ENCODE measurements around the gene WT1.
"Not testable (repeated sequence)": the region's sequence is repeated elsewhere in the genome, so short reads cannot be mapped to it uniquely, and the experiment has no call there.

WT1 gene

DNA sequence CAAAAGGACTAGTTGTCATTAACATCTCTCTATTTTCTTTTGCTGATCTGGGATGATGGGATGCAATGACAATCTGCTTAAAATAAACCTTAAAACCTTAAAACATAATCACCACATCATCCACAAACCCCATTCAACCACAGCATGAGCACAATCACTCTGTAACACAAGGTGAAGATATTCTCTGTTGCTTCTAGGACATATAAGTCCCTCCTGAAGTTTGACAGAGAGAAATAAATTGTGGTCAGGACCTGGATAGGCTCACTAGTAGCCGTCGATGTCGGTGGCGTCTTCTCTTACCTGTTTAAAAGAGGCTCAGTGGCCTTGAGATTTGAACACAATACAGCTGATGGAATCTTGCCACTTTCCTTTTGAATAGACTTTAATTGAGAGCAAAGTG, 47.9 kb downstream of the WT1 start:
- DNase-seq (ENCODE audit: low read depth) = no peak

- DNase-seq (ENCODE audit: low read depth) = no peak
These were observed 48.5 kb downstream of the WT1 start for GRCh38 chr11:32386770-32387377.

DNA sequence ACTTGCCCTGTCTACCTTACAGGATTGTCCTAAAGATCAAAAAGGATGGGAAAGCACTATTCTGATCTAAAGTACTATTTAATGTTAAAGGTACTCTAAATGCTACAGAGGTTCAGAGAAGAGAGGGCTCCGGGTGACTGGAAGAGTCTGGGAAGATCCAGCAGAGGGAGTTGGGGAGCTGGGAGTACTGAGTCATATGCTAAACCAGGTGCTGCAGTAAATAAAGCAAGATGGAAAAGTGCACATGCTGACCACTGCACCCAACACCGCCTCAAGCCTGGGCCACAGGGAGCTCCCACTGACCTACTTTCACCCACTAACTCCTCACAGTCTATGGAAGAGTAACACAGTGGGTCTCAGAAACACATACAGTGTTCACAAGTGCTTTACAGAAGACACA, 49.3 kb downstream of the WT1 start:
- no peak for DNase-seq (ENCODE audit: low read depth)

DNA sequence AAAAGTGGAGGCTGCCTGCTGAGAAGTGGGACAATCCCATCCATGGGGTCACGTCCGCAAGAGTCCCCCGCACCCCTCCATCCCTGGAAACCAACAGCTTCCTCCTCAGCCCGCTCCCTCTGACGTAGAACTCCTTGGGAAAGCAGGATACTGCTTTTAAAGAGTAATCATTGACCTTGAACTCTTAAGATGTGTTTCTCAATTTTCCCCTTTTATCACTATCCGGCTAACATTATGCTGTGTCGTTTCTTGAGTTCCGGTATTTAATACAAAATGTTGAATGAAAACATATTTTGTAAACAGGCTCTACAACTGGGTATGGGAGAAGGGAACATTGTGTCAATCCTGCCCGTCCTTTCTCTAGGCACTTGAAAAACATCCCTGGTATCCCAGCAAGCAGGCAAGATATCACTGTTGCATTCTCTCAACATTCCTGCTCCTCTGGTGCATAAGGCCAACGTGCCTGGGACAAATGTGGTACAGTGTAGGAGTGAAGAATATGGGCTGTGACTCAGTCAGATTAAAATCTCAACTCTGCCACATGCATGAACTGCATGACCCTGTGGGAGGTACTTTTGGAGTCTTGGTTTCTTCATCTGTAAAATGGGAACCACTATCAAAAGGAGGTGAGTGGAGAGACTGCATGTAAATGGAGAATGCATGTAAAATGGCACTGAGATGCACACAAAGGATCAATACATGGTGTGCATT, 52.8 kb downstream of the WT1 start:
- DNase-seq (ENCODE audit: low read depth) = no peak

DNA sequence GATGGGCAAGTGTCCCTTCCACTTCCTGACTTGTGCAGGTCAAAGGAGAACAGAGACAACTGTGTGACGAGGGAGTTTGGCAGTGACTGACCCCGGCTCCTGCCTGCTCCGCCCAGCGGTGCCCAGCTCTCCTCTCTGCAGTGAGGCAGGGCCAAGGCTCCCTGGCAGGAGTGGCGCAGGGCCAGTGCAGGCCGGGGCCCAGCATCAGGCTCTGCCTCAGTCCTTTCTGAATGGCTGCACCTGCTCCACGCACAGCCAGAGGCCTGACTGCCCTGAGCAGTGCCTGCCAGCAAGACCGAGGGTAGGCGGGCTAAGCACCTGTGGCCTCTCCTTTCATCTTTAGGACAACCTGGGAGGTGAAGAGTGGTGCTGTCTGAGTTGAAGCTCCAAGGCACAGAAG, 54.2 kb downstream of the WT1 start:
- DNase-seq (ENCODE audit: low read depth) = no peak

DNA sequence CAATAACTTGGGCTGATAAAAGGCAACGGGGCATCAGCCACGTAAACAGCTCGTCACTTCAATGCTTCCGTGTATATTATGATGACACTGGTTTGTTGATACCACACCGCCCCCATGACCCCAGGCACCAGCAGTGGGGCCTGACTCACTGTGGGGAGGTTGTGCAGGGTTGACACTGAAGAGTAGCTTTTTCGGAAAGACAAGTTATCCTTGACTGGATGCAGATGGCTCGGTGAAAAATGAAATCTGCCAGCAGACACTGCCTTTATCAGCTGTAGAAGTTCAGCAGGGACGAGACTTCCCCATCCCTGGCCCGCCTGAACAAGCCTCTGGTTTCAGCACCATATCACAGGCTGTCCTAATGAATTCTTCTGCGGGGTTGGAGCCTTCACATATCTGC, 55.6 kb downstream of the WT1 start:
- no peak for DNase-seq (ENCODE audit: low read depth)

GRCh38 chr11:32375826-32376225, 59.5 kb downstream of the WT1 start:
- no peak for DNase-seq (ENCODE audit: low read depth)

- no peak for DNase-seq (ENCODE audit: low read depth)
These were observed 61.1 kb downstream of the WT1 start for GRCh38 chr11:32374261-32374711.

DNA sequence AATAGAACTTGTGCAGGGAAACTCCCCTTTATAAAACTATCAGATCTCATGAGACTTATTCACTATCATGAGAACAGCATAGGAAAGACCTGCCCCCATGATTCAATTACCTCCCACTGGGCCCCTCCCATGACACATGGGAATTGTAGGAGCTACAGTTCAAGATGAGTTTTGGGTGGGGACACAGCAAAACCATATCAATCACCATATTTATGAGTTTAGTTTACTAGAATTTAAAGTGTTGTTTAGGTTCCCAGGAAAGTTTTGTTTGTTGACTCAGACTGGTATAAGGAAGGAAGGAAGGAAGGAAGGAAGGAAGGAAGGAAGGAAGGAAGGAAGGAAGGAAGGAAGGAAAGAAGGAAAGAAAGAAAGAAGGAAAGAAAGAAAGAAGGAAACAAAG, 65.4 kb downstream of the WT1 start:
- not testable (repeated sequence) for DNase-seq (ENCODE audit: low read depth)

DNA sequence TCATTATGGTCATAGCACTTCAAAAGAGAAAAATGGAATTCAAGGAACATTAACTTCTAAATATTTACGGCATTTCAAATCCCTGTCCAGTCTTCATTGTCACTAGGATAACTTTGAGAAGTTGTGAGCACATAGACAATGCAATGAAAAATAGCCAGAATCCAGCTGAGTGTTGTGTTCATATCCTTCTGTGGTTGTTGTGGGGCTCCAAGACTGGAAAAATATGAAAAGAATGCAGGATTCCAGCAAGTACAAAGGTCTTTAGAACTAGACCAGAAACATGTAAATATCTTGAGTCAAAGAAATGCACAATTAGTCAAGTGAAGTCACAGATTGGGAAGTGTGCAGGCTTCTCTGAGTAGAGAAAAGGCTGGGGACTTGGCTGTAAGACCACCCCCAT, 68.7 kb downstream of the WT1 start:
- no peak for DNase-seq (ENCODE audit: low read depth)

- no peak for DNase-seq (ENCODE audit: low read depth)
These were observed 70.1 kb downstream of the WT1 start for GRCh38 chr11:32365192-32365591.

DNA sequence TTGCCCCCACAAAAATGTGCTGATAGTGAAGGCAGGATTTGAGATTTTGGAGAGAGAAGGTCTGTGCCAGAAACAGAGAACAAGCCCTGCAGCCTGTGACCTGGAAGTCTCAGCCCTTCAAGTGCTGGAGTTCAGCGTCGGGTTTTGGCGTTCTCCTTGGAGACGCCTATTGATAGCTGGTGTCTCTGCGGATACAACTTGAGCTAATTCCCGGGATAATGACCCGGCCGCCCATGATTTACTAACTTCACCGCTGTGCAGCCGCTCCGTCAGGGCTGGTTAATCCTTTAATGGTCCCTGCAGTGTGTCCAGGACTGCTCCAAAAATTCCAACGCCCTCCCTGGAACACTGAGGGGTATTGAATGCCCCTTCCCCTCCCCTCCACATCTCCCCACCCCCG, 76.6 kb downstream of the WT1 start:
- no peak for DNase-seq (ENCODE audit: low read depth)

GRCh38 chr11:32353884-32354283, 81.5 kb downstream of the WT1 start:
- DNase-seq (ENCODE audit: low read depth) = no peak

DNA sequence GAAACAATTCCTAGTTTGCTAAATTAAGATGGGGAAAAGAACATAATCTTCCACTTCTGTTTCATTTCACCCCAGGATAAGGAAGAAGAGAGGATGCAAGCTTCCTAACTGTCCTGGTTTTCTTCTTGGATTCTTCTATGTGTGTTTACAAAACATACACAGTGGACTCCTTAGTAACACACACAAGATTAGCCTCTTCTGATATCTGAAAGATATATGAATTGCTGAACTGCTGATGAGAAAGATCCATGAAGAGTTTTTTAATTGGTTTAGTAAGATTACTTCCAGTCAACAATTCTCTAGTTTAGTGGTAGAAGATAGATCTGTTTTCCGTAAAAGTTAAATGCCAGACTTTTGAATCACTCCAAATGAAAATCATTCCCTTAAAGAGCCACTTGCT, 86.8 kb downstream of the WT1 start:
- no peak for DNase-seq (ENCODE audit: low read depth)

GRCh38 chr11:32344946-32345345, 90.4 kb downstream of the WT1 start:
- no peak for DNase-seq (ENCODE audit: low read depth)

DNA sequence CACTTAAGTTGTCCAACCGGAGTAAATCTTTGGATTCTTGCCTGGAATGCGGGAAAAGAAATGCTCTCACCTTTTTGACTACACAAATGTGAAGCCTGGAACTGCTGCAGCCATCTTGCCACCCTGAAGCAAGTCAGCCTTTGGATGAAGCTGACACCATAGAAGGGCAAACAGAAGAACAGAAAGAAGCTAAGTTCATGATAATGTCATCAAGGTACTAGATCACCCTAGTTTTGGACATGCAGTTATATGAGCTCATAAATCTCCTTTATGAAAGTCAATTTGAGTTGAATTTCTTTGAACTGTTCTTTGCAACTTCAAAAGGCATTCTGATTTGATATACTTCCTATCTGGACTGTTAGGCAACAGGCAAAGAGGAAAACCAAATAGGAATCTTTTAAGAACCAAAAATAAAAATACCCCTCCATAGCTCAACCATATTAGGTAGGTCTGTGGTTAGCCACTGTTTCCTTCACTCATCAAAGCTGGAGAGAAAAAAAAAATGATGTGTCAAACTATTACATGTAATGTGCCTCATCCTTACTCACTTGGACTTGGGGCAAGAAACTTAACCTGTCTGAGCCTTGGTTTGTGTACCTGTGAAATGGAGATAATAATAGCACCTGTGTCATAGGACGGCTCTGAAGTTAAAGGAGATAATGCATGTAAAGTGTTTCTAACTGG, 91.9 kb downstream of the WT1 start:
- DNase-seq (ENCODE audit: low read depth) = no peak

DNA sequence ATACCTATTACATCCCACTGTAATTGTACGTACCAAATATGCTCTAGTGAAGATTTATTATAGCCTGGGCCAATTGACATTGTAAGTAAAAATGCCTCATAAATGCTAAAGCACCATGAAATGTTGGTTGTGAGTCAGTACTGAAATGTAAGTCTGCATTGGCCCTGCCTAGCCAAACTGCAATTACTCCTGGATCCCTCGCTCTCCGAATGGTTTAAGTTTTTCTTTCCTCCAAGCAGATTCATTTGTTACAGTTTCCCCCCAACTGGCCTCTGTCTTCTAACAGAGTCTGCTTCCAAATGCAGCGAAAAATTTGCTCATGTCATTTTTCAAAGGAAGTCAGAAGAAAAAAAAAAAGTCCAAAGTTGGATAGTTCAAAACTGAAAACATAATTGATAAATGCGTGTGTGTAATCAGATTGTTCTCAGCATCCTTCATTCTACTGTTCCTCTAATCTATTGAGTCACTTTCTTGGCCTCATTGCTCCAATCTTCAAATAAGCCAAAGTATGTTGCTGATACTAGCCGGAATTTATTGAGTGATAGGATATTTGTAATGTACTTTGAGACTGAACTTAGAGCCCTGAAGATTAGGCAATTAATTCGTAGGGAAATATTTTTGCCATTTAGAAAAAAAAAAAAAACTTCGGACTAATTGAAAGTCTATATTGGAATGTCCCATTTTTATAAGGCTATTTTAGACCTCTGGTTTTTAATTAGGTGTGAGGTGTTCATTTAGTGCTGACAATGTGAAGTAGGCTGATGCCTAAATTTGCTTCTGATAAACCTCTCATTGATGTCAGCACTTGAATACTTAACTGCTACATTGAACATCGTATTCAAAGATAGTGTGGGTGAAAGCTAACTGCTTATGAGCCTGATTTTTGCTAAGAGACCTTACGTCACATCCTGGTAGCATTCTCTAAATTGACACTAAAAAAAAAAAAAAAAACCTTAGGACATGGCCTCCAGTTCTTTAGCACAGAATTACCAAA, 93.4 kb downstream of the WT1 start:
- DNase-seq (ENCODE audit: low read depth) = no peak

DNA sequence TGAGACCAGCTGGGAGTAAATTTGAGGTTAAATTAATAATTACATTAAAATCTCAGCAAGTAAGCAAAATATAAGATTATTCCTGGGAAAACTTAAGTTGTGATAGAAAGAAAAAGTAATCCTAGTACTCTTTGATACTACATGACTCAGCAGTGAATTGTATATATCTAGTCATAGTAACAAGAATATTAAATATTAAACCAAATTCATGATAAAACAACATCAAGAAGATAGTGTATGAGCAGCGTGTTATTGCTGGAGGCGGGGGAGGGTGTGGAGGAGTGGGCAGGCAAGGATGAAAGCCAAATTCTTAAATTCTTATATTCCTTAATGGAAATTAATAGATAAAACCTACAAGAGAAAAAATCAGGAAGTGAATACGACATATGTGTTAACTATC, 95.2 kb downstream of the WT1 start:
- no peak for DNase-seq (ENCODE audit: low read depth)
